Cardiac septum (tissue), 1 donor: Measurements from ENCODE around the gene CDCA5. TPM values are rescaled to one million over a fixed set of nuclear protein-coding genes. Genes with fewer than 3 reads are reported as not detected.

Experiments
- DNase-seq: peaks from one replicate; pipeline ENCODE4 v3.0.0-alpha.2; 2020; ENCODE audit warnings: low spot score
- intact Hi-C: fragments of 100-400 bp; cut with DNase I; formaldehyde crosslinking; loops from one replicate; pipeline ENCODE4 v1.14.0; 2022
- total RNA-seq: library from RNA; stranded (reverse); fragmentation: NEBNext Ultra II Directional; extraction: Animal tissue kit (Norgen Biotek cat#: 25700); gene quantifications from one replicate; pipeline ENCODE4 v1.2.1, GENCODE V29; 2021
- donor health status: DM: no; HTN: no; CAD: no.

CDCA5 gene
- total RNA-seq, 1 donor from 2014 or later: 1.5 TPM

GRCh38 chr11:65109231-65110198 lies 25.7 kb upstream of the CDCA5 start:
- intact Hi-C loops: no loop called here
- no peak for DNase-seq

GRCh38 chr11:65108469-65109123 lies 24.8 kb upstream of the CDCA5 start:
- intact Hi-C loops: no loop called here

GRCh38 chr11:65107751-65108468 lies 24.1 kb upstream of the CDCA5 start:
- DNase-seq: no peak
- intact Hi-C loops: no loop called here

More at GRCh38 chr11:65108469-65109123, 24.8 kb upstream of the CDCA5 start:
- DNase-seq: no peak

- DNase-seq: no peak
- intact Hi-C loops: no loop called here
These were observed 23.2 kb upstream of the CDCA5 start for GRCh38 chr11:65107078-65107477.

GRCh38 chr11:65104628-65105027 lies 20.8 kb upstream of the CDCA5 start:
- no peak for DNase-seq
- intact Hi-C loops: no loop called here

GRCh38 chr11:65103476-65103875 lies 19.6 kb upstream of the CDCA5 start:
- DNase-seq: no peak
- intact Hi-C loops: no loop called here

- DNase-seq: no peak
These were observed 18.6 kb upstream of the CDCA5 start for GRCh38 chr11:65102142-65103095.

GRCh38 chr11:65100674-65101350 lies 17.0 kb upstream of the CDCA5 start:
- no peak for DNase-seq
- intact Hi-C loops: no loop called here

More at GRCh38 chr11:65102142-65103095, 18.6 kb upstream of the CDCA5 start:
- intact Hi-C loops: no loop called here

- DNase-seq: no peak
These were observed 13.1 kb upstream of the CDCA5 start for GRCh38 chr11:65096926-65097325.

GRCh38 chr11:65095974-65096806 lies 12.3 kb upstream of the CDCA5 start, which contains the start of gene VPS51:
TSS of gene VPS51 (plus strand) at chr11:65096214. CDS start at chr11:65096251, 37 bp downstream.
- peak; percentile 93 for DNase-seq
- intact Hi-C loops: loop anchor here (1.0 kb wide), 1 partner anchor 12 kb away; the partner anchor contains the start of genes CDCA5 and ZFPL1

More at GRCh38 chr11:65096926-65097325, 13.1 kb upstream of the CDCA5 start:
- intact Hi-C loops: loop anchor here (1.0 kb wide), 1 partner anchor 13 kb away; the partner anchor contains the start of genes CDCA5 and ZFPL1

- intact Hi-C loops: no loop called here
- no peak for DNase-seq
These were observed 11.6 kb upstream of the CDCA5 start for GRCh38 chr11:65095427-65095826.

- intact Hi-C loops: no loop called here
These were observed 6.8 kb upstream of the CDCA5 start for GRCh38 chr11:65090628-65091027.

GRCh38 chr11:65089621-65090020 lies 5.8 kb upstream of the CDCA5 start:
- no peak for DNase-seq

More at GRCh38 chr11:65090628-65091027, 6.8 kb upstream of the CDCA5 start:
- DNase-seq: no peak

GRCh38 chr11:65087827-65088226 lies 4.0 kb upstream of the CDCA5 start:
- intact Hi-C loops: no loop called here
- no peak for DNase-seq

More at GRCh38 chr11:65089621-65090020, 5.8 kb upstream of the CDCA5 start:
- intact Hi-C loops: no loop called here

- intact Hi-C loops: no loop called here
- DNase-seq: no peak
These were observed 3.4 kb upstream of the CDCA5 start for GRCh38 chr11:65087216-65087615.

- no peak for DNase-seq
- intact Hi-C loops: no loop called here
These were observed 3.0 kb upstream of the CDCA5 start for GRCh38 chr11:65086809-65087208.

GRCh38 chr11:65085446-65085845 lies 1.6 kb upstream of the CDCA5 start:
- intact Hi-C loops: loop anchor here (2.0 kb wide), 1 partner anchor 31 kb away; the partner anchor contains the start of gene ZNHIT2
- no peak for DNase-seq
